ENCODE results near the gene ECHDC3.

Gene ECHDC3

DNA sequence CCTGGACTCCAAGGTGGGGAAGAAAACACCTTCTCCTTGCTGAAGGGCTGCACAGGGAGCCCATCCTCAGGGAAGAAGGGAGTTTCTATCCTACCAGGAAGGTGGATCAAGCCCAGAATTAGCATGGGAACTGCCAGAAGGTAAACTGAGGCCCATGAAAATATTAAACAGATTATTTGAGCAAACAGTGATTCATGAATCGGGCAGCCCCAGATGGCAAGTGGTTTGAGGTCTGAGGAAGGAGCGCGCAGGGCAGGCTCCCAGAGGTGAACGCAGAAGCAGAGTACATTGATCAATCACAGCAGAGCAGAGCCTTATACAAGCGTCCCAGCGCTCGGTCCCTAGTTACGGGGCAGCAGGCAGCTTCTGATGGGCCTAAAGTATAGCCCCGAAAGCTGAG, 45.2 kb downstream of the ECHDC3 start:
- Histone ChIP-seq H3K4me3 (ENCODE audit: low read length) (no peak overlapping the region), H3K79me2 (ENCODE audit: low read length) (no peaks in the 10 kb centered on the region), H3K4me1 (ENCODE audit: low read length) (no peaks in the 10 kb centered on the region), H3K9me3 (ENCODE audit: insufficient read depth, low read length) (no peaks in the 10 kb centered on the region), H3K4me2 (ENCODE audit: low read length) (no peak overlapping the region), H3K27me3 (ENCODE audit: low read depth, low read length) (peaks cover 12% of the 10 kb centered on the region), H2AFZ (ENCODE audit: low read depth, low read length) (no peak overlapping the region), H3K9ac (ENCODE audit: low read length) (no peak overlapping the region), H3K36me3 (replicated peaks; ENCODE audit: low read depth, low read length) (no peaks in the 10 kb centered on the region), H4K20me1 (ENCODE audit: insufficient read depth, low read length) (no peaks in the 10 kb centered on the region), H3K27ac (ENCODE audit: low read length) (no peak overlapping the region)
- TF ChIP-seq EZH2phosphoT487 (IDR thresholded peaks at IDR 0.05; ENCODE audit: low read depth) = no peak
- TF ChIP-seq, protein P1, sequence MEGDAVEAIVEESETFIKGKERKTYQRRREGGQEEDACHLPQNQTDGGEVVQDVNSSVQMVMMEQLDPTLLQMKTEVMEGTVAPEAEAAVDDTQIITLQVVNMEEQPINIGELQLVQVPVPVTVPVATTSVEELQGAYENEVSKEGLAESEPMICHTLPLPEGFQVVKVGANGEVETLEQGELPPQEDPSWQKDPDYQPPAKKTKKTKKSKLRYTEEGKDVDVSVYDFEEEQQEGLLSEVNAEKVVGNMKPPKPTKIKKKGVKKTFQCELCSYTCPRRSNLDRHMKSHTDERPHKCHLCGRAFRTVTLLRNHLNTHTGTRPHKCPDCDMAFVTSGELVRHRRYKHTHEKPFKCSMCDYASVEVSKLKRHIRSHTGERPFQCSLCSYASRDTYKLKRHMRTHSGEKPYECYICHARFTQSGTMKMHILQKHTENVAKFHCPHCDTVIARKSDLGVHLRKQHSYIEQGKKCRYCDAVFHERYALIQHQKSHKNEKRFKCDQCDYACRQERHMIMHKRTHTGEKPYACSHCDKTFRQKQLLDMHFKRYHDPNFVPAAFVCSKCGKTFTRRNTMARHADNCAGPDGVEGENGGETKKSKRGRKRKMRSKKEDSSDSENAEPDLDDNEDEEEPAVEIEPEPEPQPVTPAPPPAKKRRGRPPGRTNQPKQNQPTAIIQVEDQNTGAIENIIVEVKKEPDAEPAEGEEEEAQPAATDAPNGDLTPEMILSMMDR (IDR thresholded peaks at IDR 0.05; ENCODE audit: low read depth, low read length) = no peak

DNA sequence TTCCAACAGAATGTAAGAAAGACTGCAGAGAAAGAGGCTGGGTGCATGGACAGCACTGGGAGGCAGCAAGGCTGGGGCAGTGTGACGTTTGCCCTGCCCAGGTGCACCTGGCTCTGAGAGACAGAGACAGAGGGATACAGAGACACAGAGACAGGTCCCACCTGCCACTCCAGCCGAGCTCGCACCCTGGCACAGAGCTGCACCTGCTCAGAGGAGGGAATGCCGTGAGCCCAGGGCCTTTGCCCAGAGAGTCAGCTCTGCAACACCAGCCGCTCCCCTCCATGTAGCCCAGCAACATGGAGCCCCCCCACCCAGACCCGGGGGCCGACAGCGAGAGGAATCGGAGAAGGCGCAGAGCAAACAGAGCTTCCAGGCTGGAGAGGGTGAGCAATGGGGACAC, 45.7 kb downstream of the ECHDC3 start:
- no peak overlapping the region for H3K4me3 ChIP-seq (ENCODE audit: low read length)
- no peaks in the 10 kb centered on the region for H4K20me1 ChIP-seq (ENCODE audit: insufficient read depth, low read length)
- peaks cover 12% of the 10 kb centered on the region for H3K27me3 ChIP-seq (ENCODE audit: low read depth, low read length)
- no peaks in the 10 kb centered on the region for H3K36me3 ChIP-seq (replicated peaks; ENCODE audit: low read depth, low read length)
- H2AFZ ChIP-seq (ENCODE audit: low read depth, low read length) = no peak overlapping the region
- no peaks in the 10 kb centered on the region for H3K4me1 ChIP-seq (ENCODE audit: low read length)
- no peak overlapping the region for H3K9ac ChIP-seq (ENCODE audit: low read length)
- H3K27ac ChIP-seq (ENCODE audit: low read length) = no peak overlapping the region
- H3K9me3 ChIP-seq (ENCODE audit: insufficient read depth, low read length) = no peaks in the 10 kb centered on the region
- H3K4me2 ChIP-seq (ENCODE audit: low read length) = no peak overlapping the region
- no peaks in the 10 kb centered on the region for H3K79me2 ChIP-seq (ENCODE audit: low read length)
- TF ChIP-seq EZH2phosphoT487 (IDR thresholded peaks at IDR 0.05; ENCODE audit: low read depth) = no peak
- TF ChIP-seq, protein P1 (IDR thresholded peaks at IDR 0.05; ENCODE audit: low read depth, low read length) = no peak

DNA sequence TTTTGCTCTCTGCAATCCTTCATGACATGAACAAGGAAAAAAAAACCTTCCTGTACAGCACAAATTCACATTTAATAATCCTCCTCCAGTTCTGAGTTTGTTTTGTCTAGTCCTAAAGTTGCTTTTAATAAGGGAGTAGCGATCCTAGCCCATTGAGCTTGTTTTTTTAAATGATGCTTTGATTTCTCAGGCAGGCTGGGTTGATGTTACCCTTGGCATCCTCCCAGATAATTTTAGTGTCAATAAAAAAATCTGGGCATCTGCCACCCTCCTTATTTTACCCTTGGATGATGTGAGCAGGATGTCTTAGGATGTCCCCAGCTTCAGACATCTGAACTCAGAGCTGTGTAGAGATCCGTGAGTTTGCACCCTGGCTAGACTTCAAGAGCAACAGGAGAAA, 47.1 kb downstream of the ECHDC3 start:
- TF ChIP-seq, protein P1 (IDR thresholded peaks at IDR 0.05; ENCODE audit: low read depth, low read length) = no peak
- no peak for TF ChIP-seq EZH2phosphoT487 (IDR thresholded peaks at IDR 0.05; ENCODE audit: low read depth)
- Histone ChIP-seq H3K9me3 (ENCODE audit: insufficient read depth, low read length) (no peaks in the 10 kb centered on the region), H3K4me2 (ENCODE audit: low read length) (no peak overlapping the region), H3K79me2 (ENCODE audit: low read length) (no peaks in the 10 kb centered on the region), H3K27me3 (ENCODE audit: low read depth, low read length) (peaks cover 12% of the 10 kb centered on the region), H3K4me1 (ENCODE audit: low read length) (no peaks in the 10 kb centered on the region), H4K20me1 (ENCODE audit: insufficient read depth, low read length) (no peaks in the 10 kb centered on the region), H3K9ac (ENCODE audit: low read length) (no peak overlapping the region), H3K4me3 (ENCODE audit: low read length) (no peak overlapping the region), H2AFZ (ENCODE audit: low read depth, low read length) (no peak overlapping the region), H3K27ac (ENCODE audit: low read length) (no peak overlapping the region), H3K36me3 (replicated peaks; ENCODE audit: low read depth, low read length) (no peaks in the 10 kb centered on the region)

DNA sequence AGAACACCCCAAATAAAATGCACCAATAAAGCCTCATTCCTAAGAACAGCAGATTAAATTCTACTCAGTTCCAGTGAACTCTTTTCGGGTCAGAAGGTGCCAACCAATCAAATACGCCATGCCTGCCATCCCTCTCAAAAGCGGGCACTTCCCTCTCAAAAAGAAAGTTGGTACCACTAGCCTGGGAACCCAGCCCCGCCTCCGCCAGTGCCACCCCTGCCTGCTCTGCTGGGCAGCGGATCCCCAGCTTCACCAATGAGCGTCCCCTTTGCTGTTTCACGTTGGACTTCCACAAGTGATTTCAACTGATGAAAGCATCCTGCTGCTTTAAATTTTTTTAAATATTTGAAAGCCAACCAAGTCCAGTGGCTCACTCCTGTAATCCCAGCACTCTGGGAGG, 47.8 kb downstream of the ECHDC3 start:
- no peaks in the 10 kb centered on the region for H3K4me1 ChIP-seq (ENCODE audit: low read length)
- no peak overlapping the region for H3K4me3 ChIP-seq (ENCODE audit: low read length)
- TF ChIP-seq EZH2phosphoT487 (IDR thresholded peaks at IDR 0.05; ENCODE audit: low read depth) = no peak
- TF ChIP-seq, protein P1 (IDR thresholded peaks at IDR 0.05; ENCODE audit: low read depth, low read length) = no peak
- H3K9me3 ChIP-seq (ENCODE audit: insufficient read depth, low read length) = no peaks in the 10 kb centered on the region
- no peak overlapping the region for H3K9ac ChIP-seq (ENCODE audit: low read length)
- no peak overlapping the region for H2AFZ ChIP-seq (ENCODE audit: low read depth, low read length)
- H3K27ac ChIP-seq (ENCODE audit: low read length) = no peak overlapping the region
- H3K27me3 ChIP-seq (ENCODE audit: low read depth, low read length) = peaks cover 9% of the 10 kb centered on the region
- no peak overlapping the region for H3K4me2 ChIP-seq (ENCODE audit: low read length)
- no peaks in the 10 kb centered on the region for H3K79me2 ChIP-seq (ENCODE audit: low read length)
- no peaks in the 10 kb centered on the region for H3K36me3 ChIP-seq (replicated peaks; ENCODE audit: low read depth, low read length)
- no peaks in the 10 kb centered on the region for H4K20me1 ChIP-seq (ENCODE audit: insufficient read depth, low read length)

Data from OCI-LY3 (cell line).